ENCODE results near the gene KIAA0930. TPM values are rescaled to one million over a fixed set of nuclear protein-coding genes. Genes with fewer than 3 reads are reported as not detected.

KIAA0930 gene
- total and polyA plus RNA-seq, 2 of the 4 experiments (the other 2 are of a cell fraction), result 25.3 to 34.1 TPM

GRCh38 chr22:45242778-45243191 is 2.1 kb upstream of the KIAA0930 start:
- DNase-seq, result no peak
- H3K79me1 ChIP-seq (ENCODE audit: low read depth in 1 of 2, low read length in 2 of 2), result peaks cover 12 to 23% of the 10 kb centered on the region in 2 experiments
- in situ Hi-C loops (cut with MboI; ENCODE audit: low sequenced_read_pairs), result no loop called here
- H3K27me3 ChIP-seq (ENCODE audit: control insufficient read depth, insufficient read depth, low read length), result no peaks in the 10 kb centered on the region
- H3K23ac ChIP-seq (ENCODE audit: low read depth, low read length), result no peak overlapping the region
- H2AK5ac ChIP-seq (ENCODE audit: low read depth, low read length), result peak overlapping the region; percentile 43; the same call in 1 of the 2 replicates
- intact Hi-C loops (cut with micrococcal nuclease), result no loop called here
- dilution Hi-C loops (cut with HindIII; ENCODE audit: low sequenced_read_pairs, unreplicated experiment), result no loop called here
- H3K36me3 ChIP-seq (ENCODE audit: control insufficient read depth, insufficient read depth, low read length), result peaks cover 2% of the 10 kb centered on the region; the same call in 1 of the 2 replicates
- H3K4me3 ChIP-seq (ENCODE audit: insufficient read depth, low read depth, low read length), result no peak overlapping the region
- no peak overlapping the region for H3K56ac ChIP-seq (ENCODE audit: extremely low read depth, insufficient read depth, low read length)
- POLR2A ChIA-PET (ENCODE audit: unreplicated experiment), result no interaction called here
- H4K20me1 ChIP-seq (ENCODE audit: insufficient read depth, low read length), result peaks cover 22% of the 10 kb centered on the region; the same call in 1 of the 2 replicates
- H4K91ac ChIP-seq (ENCODE audit: insufficient read depth, low read depth, low read length), result no peak overlapping the region; the same call in 1 of the 2 replicates
- H4K5ac ChIP-seq (ENCODE audit: low read depth, low read length), result no peak overlapping the region
- no TSS peak for BruUV-seq (replicated peaks)
- no peak overlapping the region; a peak in 1 of 4 replicates for H4K8ac ChIP-seq (ENCODE audit: low read depth in 2 of 2, low read length in 2 of 2)
- H2AK9ac ChIP-seq (replicated peaks; ENCODE audit: low read depth, low read length, poor library complexity), result peak overlapping the region; percentile 32
- ATAC-seq (ENCODE audit: low read depth), result no peak
- 0 out of 2 replicates have a peak overlapping the region, but pooled peaks have one; percentile 18 for H2BK120ac ChIP-seq (ENCODE audit: low read depth, low read length)
- TF ChIP-seq CHD1 (IDR thresholded peaks at IDR 0.05; ENCODE audit: low read depth, low read length) (no peak), CTCF (conservative IDR thresholded peaks at IDR 0.05; ENCODE audit: low read depth, low read length) (peak; percentile 14; the same call in 1 of the 2 replicates)
- H3K18ac ChIP-seq (ENCODE audit: low read depth, low read length), result no peak overlapping the region
- no peak overlapping the region for H3K27ac ChIP-seq (ENCODE audit: insufficient read depth, low read length)
- no peak overlapping the region for H2BK15ac ChIP-seq (ENCODE audit: low read depth, low read length)
- no peak overlapping the region for H2AFZ ChIP-seq (replicated peaks; ENCODE audit: low read length, poor library complexity)
- H3K4ac ChIP-seq (ENCODE audit: low read depth, low read length), result peak overlapping the region; percentile 10
- no peak overlapping the region for H3K9ac ChIP-seq (ENCODE audit: low read depth, low read length)
- H3K4me2 ChIP-seq (ENCODE audit: low read depth, low read length), result no peak overlapping the region
- H3K14ac ChIP-seq (replicated peaks; ENCODE audit: low read depth, low read length), result no peak overlapping the region
- 93% methylated on average over 5 of the region's 7 CpGs; no CpG with 5 or more reads in 1 of the 2 experiments for WGBS, 2 experiments (ENCODE audit: extremely low coverage in 2 of 2, insufficient read length in 1 of 2)
- H3K9me3 ChIP-seq (ENCODE audit: control insufficient read depth, insufficient read depth, low read length), result no peaks in the 10 kb centered on the region
- peaks cover 11% of the 10 kb centered on the region; the same call in 1 of the 2 replicates for H3K4me1 ChIP-seq (ENCODE audit: control insufficient read depth, insufficient read depth, low read length)
- no peak overlapping the region for H2BK5ac ChIP-seq (ENCODE audit: low read depth, low read length, poor library complexity, severe bottlenecking)
- H2BK20ac ChIP-seq (ENCODE audit: low read depth, low read length), result no peak overlapping the region
- peaks cover 8% of the 10 kb centered on the region for H3K9me1 ChIP-seq (ENCODE audit: insufficient read depth, low read length)
- CTCF ChIA-PET, result no interaction called here
